GM21390 (cell line): Measurements from ENCODE around the gene TTC31.
"Not testable (repeated sequence)": the region's sequence is repeated elsewhere in the genome, so short reads cannot be mapped to it uniquely, and the experiment has no call there.

Source experiments
- ATAC-seq: cut with Tn5 transposase; IDR thresholded peaks from one replicate; pipeline ENCODE4 v1.9.1; 2021; ENCODE audit not compliant: unreplicated experiment

TTC31 gene

GRCh38 chr2:74483675-74484164 is 839 bp downstream of the TTC31 start:
- not testable (repeated sequence) for ATAC-seq

- ATAC-seq: no peak
Observed at GRCh38 chr2:74486141-74486540, 3.3 kb downstream of the TTC31 start.

GRCh38 chr2:74488643-74489481 is 6.0 kb downstream of the TTC31 start:
- ATAC-seq: no peak

GRCh38 chr2:74489906-74490305 is 7.0 kb downstream of the TTC31 start:
- no peak for ATAC-seq

- ATAC-seq: no peak
Observed at GRCh38 chr2:74491648-74492544, 9.0 kb downstream of the TTC31 start.

GRCh38 chr2:74493546-74493945 is 10.7 kb downstream of the TTC31 start:
- no peak for ATAC-seq

- ATAC-seq: no peak
Observed at GRCh38 chr2:74495440-74495839, 12.6 kb downstream of the TTC31 start.

GRCh38 chr2:74496997-74497776 is 14.3 kb downstream of the TTC31 start:
- ATAC-seq: no peak

- ATAC-seq: no peak
Observed at GRCh38 chr2:74497777-74498499, 15.1 kb downstream of the TTC31 start.

- no peak for ATAC-seq
Observed at GRCh38 chr2:74498500-74499266, 15.8 kb downstream of the TTC31 start.

- ATAC-seq: no peak
Observed at GRCh38 chr2:74499267-74499939, 16.5 kb downstream of the TTC31 start, which contains the start of gene LBX2. TSS of gene LBX2 (minus strand) at chr2:74499603. CDS start at chr2:74499537, 66 bp downstream.

- ATAC-seq: no peak
Observed at GRCh38 chr2:74499940-74500577, 17.2 kb downstream of the TTC31 start.

- no peak for ATAC-seq
Observed at GRCh38 chr2:74500578-74500946, 17.7 kb downstream of the TTC31 start.

GRCh38 chr2:74501335-74502071 is 18.6 kb downstream of the TTC31 start:
- no peak for ATAC-seq

GRCh38 chr2:74502147-74502719 is 19.4 kb downstream of the TTC31 start:
- no peak for ATAC-seq

GRCh38 chr2:74502720-74503505 is 20.0 kb downstream of the TTC31 start:
- ATAC-seq: peak; percentile 35
